WTC11 (cell line): ENCODE measurements around the gene DENND11.

Source experiments
- AFF4 ChIP-seq: sonication (generic); formaldehyde crosslinking; IDR thresholded peaks from 2 replicates; pipeline ENCODE4 v1.8.1; 2023; ENCODE audit warnings: mild to moderate bottlenecking, missing genetic modification reagents, borderline replicate concordance
- ATF2 ChIP-seq: sonication (generic); formaldehyde crosslinking; IDR thresholded peaks from 2 replicates; pipeline ENCODE4 v1.8.1; 2022; ENCODE audit warnings: low read depth, missing genetic modification reagents, borderline replicate concordance
- ATF3 ChIP-seq: sonication (generic); formaldehyde crosslinking; conservative IDR thresholded peaks from 2 replicates; pipeline ENCODE4 v1.8.1; 2022; ENCODE audit warnings: mild to moderate bottlenecking, missing genetic modification reagents
- CDX4 ChIP-seq: fragments of 250-450 bp; sonication (Bioruptor Pico); IDR thresholded peaks from 2 replicates; pipeline ENCODE4 v1.9.0; 2021; ENCODE audit warnings: moderate library complexity, mild to moderate bottlenecking, inconsistent platforms, borderline replicate concordance
- CREB1 ChIP-seq: sonication (generic); formaldehyde crosslinking; IDR thresholded peaks from 2 replicates; pipeline ENCODE4 v1.8.0; 2023; ENCODE audit warnings: mild to moderate bottlenecking, missing genetic modification reagents
- CREM ChIP-seq: sonication (generic); formaldehyde crosslinking; IDR thresholded peaks from 2 replicates; pipeline ENCODE4 v1.8.1; 2022; ENCODE audit warnings: mild to moderate bottlenecking, missing genetic modification reagents, moderate library complexity
- CTCF ChIP-seq: fragments of 200-600 bp; IDR thresholded peaks from 2 replicates; pipeline ENCODE4 v1.8.0; 2022; ENCODE audit warnings: antibody characterized with exemption
- ETV6 ChIP-seq: sonication (generic); formaldehyde crosslinking; IDR thresholded peaks from 2 replicates; pipeline ENCODE4 v1.8.1; 2022; ENCODE audit warnings: mild to moderate bottlenecking, missing genetic modification reagents
- NFYB ChIP-seq: sonication (generic); formaldehyde crosslinking; conservative IDR thresholded peaks from 2 replicates; pipeline ENCODE4 v1.8.0; 2022; ENCODE audit warnings: low read depth, missing genetic modification reagents
- NR1H2 ChIP-seq: sonication (generic); formaldehyde crosslinking; IDR thresholded peaks from 2 replicates; pipeline ENCODE4 v1.9.0; 2021; ENCODE audit warnings: mild to moderate bottlenecking, moderate library complexity, missing genetic modification reagents
- TEAD1 ChIP-seq: sonication (generic); formaldehyde crosslinking; IDR thresholded peaks from 2 replicates; pipeline ENCODE4 v1.8.0; 2022; ENCODE audit warnings: mild to moderate bottlenecking, missing genetic modification reagents
- TEAD4 ChIP-seq: sonication (generic); formaldehyde crosslinking; IDR thresholded peaks from 2 replicates; pipeline ENCODE4 v1.8.0; 2022; ENCODE audit warnings: mild to moderate bottlenecking, missing genetic modification reagents
- ZNF317 ChIP-seq: sonication (generic); formaldehyde crosslinking; IDR thresholded peaks from 2 replicates; pipeline ENCODE4 v1.8.1; 2023; ENCODE audit warnings: low read depth, mild to moderate bottlenecking, moderate library complexity, missing genetic modification reagents, borderline replicate concordance
- ZSCAN18 ChIP-seq: fragments of 250-450 bp; sonication (Bioruptor Pico); IDR thresholded peaks from 2 replicates; pipeline ENCODE4 v2.1.2; 2022; ENCODE audit warnings: mild to moderate bottlenecking, moderate library complexity

GRCh38 chr7:141675436-141676215 is 26.3 kb downstream of the DENND11 start:
- TF ChIP-seq CREB1 (no peak), CTCF (no peak), CREM (CRISPR knock-in tag) (no peak), NR1H2 (no peak), TEAD1 (no peak), ZSCAN18 (CRISPR knock-in tag) (no peak), ATF2 (CRISPR knock-in tag) (no peak), TEAD4 (no peak), ATF3 (no peak), AFF4 (CRISPR knock-in tag) (no peak), NFYB (CRISPR knock-in tag) (no peak), CDX4 (CRISPR knock-in tag) (no peak), ZNF317 (CRISPR knock-in tag) (no peak), ETV6 (no peak)
